Measurements from ENCODE around the gene JAML. TPM values are rescaled to one million over a fixed set of nuclear protein-coding genes. Genes with fewer than 3 reads are reported as not detected.

The JAML gene
- total and polyA plus RNA-seq, 2 of the 8 experiments (the other 6 are each of a cell fraction or from before 2014, with no cell fraction given), result 0.12 to 0.58 TPM

DNA sequence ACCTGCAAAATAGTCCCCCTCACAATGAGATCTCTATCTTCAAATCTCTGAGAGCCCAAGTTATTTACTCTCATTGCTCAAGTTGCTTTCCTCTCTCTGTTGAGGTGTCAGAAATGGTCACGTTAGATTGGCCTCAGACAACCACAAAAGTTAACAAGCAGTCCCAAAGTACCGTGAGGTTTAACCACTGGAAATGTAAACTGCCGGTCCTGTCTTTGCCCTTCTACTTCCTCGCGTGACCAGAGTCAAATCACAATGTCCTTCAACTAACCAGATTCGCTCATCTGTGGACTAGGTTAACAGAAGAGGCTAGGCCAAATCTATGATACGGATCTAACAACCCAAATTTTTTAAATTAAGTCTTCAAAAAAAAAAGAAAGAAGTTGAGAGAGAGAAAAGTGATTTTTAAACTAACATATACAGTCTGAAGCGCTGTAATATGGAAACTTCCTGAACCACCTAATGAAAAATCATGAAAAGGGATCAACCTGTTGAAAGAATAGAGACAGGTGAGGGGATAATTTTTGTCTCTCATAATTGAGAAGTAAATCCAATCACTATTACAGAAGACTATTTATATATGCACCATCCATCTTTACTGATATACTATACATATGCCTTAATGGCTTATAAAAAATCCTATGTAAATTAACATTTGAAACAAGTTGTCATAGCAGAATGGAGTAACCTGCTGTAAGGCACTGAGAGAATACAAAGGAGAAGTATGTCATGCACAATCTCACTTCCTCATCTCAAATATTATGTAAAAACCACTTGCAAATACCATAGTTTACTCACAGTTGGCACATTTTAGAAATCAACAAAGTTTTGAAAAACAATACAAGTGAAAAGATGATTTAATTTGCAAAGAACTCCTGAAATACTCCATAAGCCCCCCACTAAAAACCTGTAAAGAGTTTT lies 3.3 kb upstream of the JAML start:
- Histone ChIP-seq H3K9me3 (ENCODE audit: insufficient read depth in 2 of 2, low read depth in 1 of 2, low read length in 1 of 2) (no peaks in the 10 kb centered on the region), H3K36me3 (ENCODE audit: control insufficient read depth in 2 of 4, insufficient read depth in 4 of 4, low read length in 3 of 4) (no peaks in the 10 kb centered on the region), H2BK5ac (ENCODE audit: low read depth, low read length) (no peak overlapping the region), H2BK120ac (replicated peaks; ENCODE audit: low read depth, low read length) (no peak overlapping the region), H3K56ac (replicated peaks; ENCODE audit: insufficient read length, low read depth, low read length) (no peak overlapping the region), H2BK15ac (ENCODE audit: low read length) (no peak overlapping the region), H2BK20ac (ENCODE audit: low read length) (no peak overlapping the region), H3K14ac (ENCODE audit: insufficient read length) (no peak overlapping the region), H4K91ac (replicated peaks; ENCODE audit: insufficient read length, low read length) (no peak overlapping the region), H2AK5ac (ENCODE audit: low read depth, low read length) (no peak overlapping the region), H3K4me2 (ENCODE audit: insufficient read depth in 1 of 2, low read depth in 2 of 2, low read length in 2 of 2) (no peak overlapping the region), H3K4ac (replicated peaks; ENCODE audit: insufficient read length, low read depth, low read length) (no peak overlapping the region), H3K9ac (replicated peaks in 1 of 4; ENCODE audit: extremely low read depth in 1 of 4, low read depth in 3 of 4, low read length in 3 of 4) (no peak overlapping the region), H3K23ac (ENCODE audit: insufficient read length) (no peak overlapping the region), H3K27me3 (replicated peaks in 1 of 4; ENCODE audit: control insufficient read depth in 3 of 4, extremely low read depth in 1 of 4, insufficient read depth in 3 of 4, low read length in 3 of 4) (no peaks in the 10 kb centered on the region; a peak in 1 of 7 replicates), H3K4me3 (ENCODE audit: extremely low read depth in 1 of 4, insufficient read depth in 2 of 4, low read depth in 3 of 4, low read length in 4 of 4) (no peak overlapping the region), H3K79me2 (ENCODE audit: control insufficient read depth in 1 of 2, insufficient read depth in 2 of 2, low read length in 2 of 2) (no peaks in the 10 kb centered on the region), H4K20me1 (replicated peaks in 1 of 2; ENCODE audit: control insufficient read depth in 1 of 2, insufficient read depth in 2 of 2, low read length in 2 of 2) (no peaks in the 10 kb centered on the region), H3K4me1 (replicated peaks in 1 of 4; ENCODE audit: control insufficient read depth in 3 of 4, insufficient read depth in 4 of 4, low read length in 3 of 4) (no peaks in the 10 kb centered on the region), H3K79me1 (ENCODE audit: low read depth, low read length) (no peaks in the 10 kb centered on the region), H3K23me2 (ENCODE audit: low read depth, low read length) (no peaks in the 10 kb centered on the region), H4K5ac (ENCODE audit: insufficient read length, low read depth, low read length) (no peak overlapping the region), H2AFZ (ENCODE audit: low read length) (no peak overlapping the region), H2BK12ac (ENCODE audit: low read depth, low read length) (no peak overlapping the region), H3K18ac (ENCODE audit: extremely low read depth, low read length) (no peak overlapping the region), H3K27ac (ENCODE audit: low read depth, low read length) (no peak overlapping the region), H4K8ac (ENCODE audit: extremely low read depth, insufficient read depth, low read length) (no peak overlapping the region)
- POLR2A ChIA-PET (ENCODE audit: partially characterized antibody), result no interaction called here
- 91% methylated on average over 8 of the region's 8 CpGs; no CpG with 5 or more reads in 1 of the 2 experiments for WGBS, 2 experiments (ENCODE audit: extremely low coverage in 1 of 2, insufficient coverage in 1 of 2, insufficient read length in 1 of 2, insufficient replicate concordance in 2 of 2, low coverage in 1 of 2, low lambda C conversion rate in 2 of 2, missing lambda C conversion rate in 1 of 2)
- CTCF ChIA-PET (ENCODE audit: partially characterized antibody), result no interaction called here
- FAIRE-seq (no peak), DNase-seq (ENCODE audit: low read depth in 1 of 2, low spot score in 2 of 2) (no peak)
- TF ChIP-seq TCF12 (IDR thresholded peaks at IDR 0.05; ENCODE audit: low read depth, low read length) (no peak), KDM4A (IDR thresholded peaks at IDR 0.05; ENCODE audit: low read depth, low read length, severe bottlenecking) (no peak), RXRA (IDR thresholded peaks at IDR 0.05; ENCODE audit: insufficient read depth, low read depth, low read length) (no peak), PHF8 (conservative IDR thresholded peaks at IDR 0.05; ENCODE audit: low read depth, low read length) (no peak), RFX5 (IDR thresholded peaks at IDR 0.05; ENCODE audit: borderline replicate concordance, low read depth, low read length) (no peak)

Measured in H1 (cell line).